Lung (tissue), 12 donors: ENCODE data around the gene STK40. TPM values are rescaled to one million over a fixed set of nuclear protein-coding genes. Genes with fewer than 3 reads are reported as not detected.

Experiments used
- ATAC-seq: fragments of 200-7000 bp; cut with Tn5 transposase; one replicate; pipeline ENCODE4 v1.9.1; 2020; ENCODE audit warnings: moderate number of reproducible peaks; ENCODE audit not compliant: insufficient read depth, low FRiP score
- DNase-seq, 3 donors: peaks; one replicate each; pipeline ENCODE4 v3.0.0-alpha.2; 2013 to 2017
- H3K27ac ChIP-seq, 2 donors: one replicate each; pipeline ENCODE4 v1.5.1; 2013; ENCODE audit warnings: mild to moderate bottlenecking in 2 of 2, moderate library complexity in 2 of 2, control low read depth in 1 of 2, inconsistent platforms in 1 of 2, low read depth in 1 of 2, low read length in 1 of 2
- H3K27me3 ChIP-seq, 3 donors: one replicate each; pipeline ENCODE4 v1.5.1; 2013; ENCODE audit warnings: low read length in 2 of 3; ENCODE audit not compliant: control insufficient read depth in 3 of 3, insufficient read depth in 3 of 3
- H3K36me3 ChIP-seq, 4 donors: one replicate each; pipeline ENCODE4 v1.5.1; 2013; ENCODE audit warnings: low read length in 4 of 4, mild to moderate bottlenecking in 1 of 4, moderate library complexity in 1 of 4; ENCODE audit not compliant: control insufficient read depth in 4 of 4, insufficient read depth in 4 of 4
- H3K4me1 ChIP-seq, 5 donors: one replicate each; pipeline ENCODE4 v1.5.1; 2013; ENCODE audit warnings: low read length in 5 of 5, mild to moderate bottlenecking in 2 of 5, moderate library complexity in 1 of 5; ENCODE audit not compliant: control insufficient read depth in 5 of 5, insufficient read depth in 5 of 5
- H3K4me3 ChIP-seq: one replicate; pipeline ENCODE4 v1.5.1; 2013; ENCODE audit warnings: mild to moderate bottlenecking, control low read depth, moderate library complexity
- H3K9ac ChIP-seq, 2 donors: one replicate each; pipeline ENCODE4 v1.5.1; 2013; ENCODE audit warnings: low read length in 2 of 2, control low read depth in 1 of 2; ENCODE audit not compliant: insufficient read depth in 1 of 2
- H3K9me3 ChIP-seq, 4 donors: one replicate each; pipeline ENCODE4 v1.5.1; 2013; ENCODE audit warnings: low read length in 3 of 4, mild to moderate bottlenecking in 1 of 4, moderate library complexity in 1 of 4; ENCODE audit not compliant: control insufficient read depth in 4 of 4, insufficient read depth in 3 of 4
- CTCF ChIP-seq: IDR thresholded peaks from 2 replicates; pipeline ENCODE4 v1.5.1; 2012; ENCODE audit warnings: mild to moderate bottlenecking; ENCODE audit errors: control extremely low read depth, extremely low read depth
- WGBS, 2 donors: extraction: QIAGEN DNeasy Blood & Tissue Kit; methylation state at CpG; one replicate each; pipeline ENCODE4 v1.1.7; 2013; 5-methylcytosine and 5-hydroxymethylcytosine counted together
- polyA plus RNA-seq, 2 donors: library from polyadenylated mRNA; stranded (reverse); fragments of 200-250 nt; gene quantifications; one replicate each; pipeline ENCODE4 v1.2.1, GENCODE V29; 2013
- total RNA-seq, 2 donors: library from RNA; depleted of rRNA in 1 of 2; stranded (reverse); fragments of >200 nt in 1 of 2; gene quantifications; one replicate each; pipeline ENCODE4 v1.2.1, GENCODE V29; 2014 to 2021
- donor health status: control.
- donor health status: control.
- donor health status: Bipolar disorder and iron deficiency.
- donor health status: healthy.
- donor health status: DM: yes; HTN: yes; CAD: no.

The STK40 gene
- total and polyA plus RNA-seq, 4 donors = 25.4 to 82.9 (median 48.7) TPM

DNA sequence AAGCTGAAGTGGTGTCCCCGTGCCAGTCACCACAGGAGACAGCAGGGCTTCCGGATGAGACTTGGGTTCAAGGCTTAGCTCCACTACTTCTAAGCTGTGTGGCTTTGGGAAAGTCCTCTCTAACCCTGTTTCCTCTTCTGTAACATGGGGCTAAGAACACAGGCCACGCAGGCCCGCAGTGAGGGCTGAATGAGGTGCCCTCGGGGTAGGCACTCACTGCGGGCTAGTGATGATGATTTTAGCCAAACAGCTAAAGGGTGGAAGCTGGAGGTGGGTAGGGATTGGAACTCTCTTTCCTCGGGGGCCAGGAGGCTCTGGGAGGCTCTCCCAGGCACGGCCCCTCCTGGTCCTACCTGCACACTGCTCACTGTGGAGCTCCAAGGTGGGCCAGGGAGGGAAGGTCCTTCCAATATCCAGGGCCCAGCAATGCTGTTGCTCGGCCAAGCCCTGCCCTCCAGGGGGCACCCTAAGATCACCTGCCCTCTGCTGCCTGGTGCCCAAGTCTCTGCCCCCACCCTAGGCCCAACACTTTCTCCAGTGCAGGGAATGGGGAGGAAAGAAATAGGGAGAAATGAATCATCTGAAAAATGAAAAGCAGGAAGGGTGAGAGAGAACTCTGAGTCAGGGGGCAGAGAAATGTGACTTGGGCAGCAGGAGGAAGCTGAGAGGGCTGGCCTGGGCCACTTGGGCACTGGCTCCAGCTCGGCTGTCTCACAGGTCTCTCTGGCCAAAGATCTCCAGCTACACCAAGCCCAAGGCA lies 43.1 kb downstream of the STK40 start:
- H3K4me1 ChIP-seq = peaks cover 0 to 6% (median 0%) of the 10 kb centered on the region in 5 donors
- peak; percentile 76 for TF ChIP-seq CTCF
- peaks cover 0 to 59% (median 11%) of the 10 kb centered on the region in 4 donors for H3K36me3 ChIP-seq
- DNase-seq (no peak), ATAC-seq (peak; percentile 58)
- H3K27me3 ChIP-seq = no peaks in the 10 kb centered on the region
- WGBS, 2 donors = 81 to 85% methylated on average over 10 of the region's 10 CpGs
- no peak overlapping the region for H3K4me3 ChIP-seq
- no peak overlapping the region for H3K9ac ChIP-seq
- no peaks in the 10 kb centered on the region for H3K9me3 ChIP-seq
- H3K27ac ChIP-seq = peak overlapping the region in 1 of 2 donors; percentile 44

- TF ChIP-seq CTCF = no peak
- H3K36me3 ChIP-seq = peaks cover 0 to 55% (median 11%) of the 10 kb centered on the region in 4 donors
- H3K4me3 ChIP-seq = no peak overlapping the region
- WGBS, 2 donors = 94% methylated on average over 34 of the region's 34 CpGs
- no peak overlapping the region for H3K9ac ChIP-seq
- H3K27ac ChIP-seq = no peak overlapping the region
- no peaks in the 10 kb centered on the region for H3K9me3 ChIP-seq
- DNase-seq = no peak
- ATAC-seq = no peak
- peaks cover 0 to 8% (median 0%) of the 10 kb centered on the region in 5 donors for H3K4me1 ChIP-seq
- no peaks in the 10 kb centered on the region for H3K27me3 ChIP-seq
Observed at GRCh38 chr1:36341626-36342320, 44.0 kb downstream of the STK40 start.

GRCh38 chr1:36339615-36340014 lies 46.1 kb downstream of the STK40 start:
- Histone ChIP-seq H3K27me3 (no peaks in the 10 kb centered on the region), H3K9me3 (no peaks in the 10 kb centered on the region), H3K4me3 (no peak overlapping the region), H3K4me1 (peaks cover 0 to 8% (median 0%) of the 10 kb centered on the region in 5 donors), H3K9ac (no peak overlapping the region), H3K27ac (no peak overlapping the region), H3K36me3 (peaks cover 0 to 39% (median 2%) of the 10 kb centered on the region in 4 donors)
- DNase-seq (no peak), ATAC-seq (no peak)
- 84 to 89% methylated on average over 9 of the region's 9 CpGs for WGBS, 2 donors
- no peak for TF ChIP-seq CTCF
